HG02759 (cell line): ENCODE data around the gene ZNF490.
"Not testable (repeated sequence)": the region's sequence is repeated elsewhere in the genome, so short reads cannot be mapped to it uniquely, and the experiment has no call there.

Experiments
- ATAC-seq: cut with Tn5 transposase; IDR thresholded peaks from one replicate; pipeline ENCODE4 v1.9.1; 2021; ENCODE audit warnings: mild to moderate bottlenecking, moderate library complexity; ENCODE audit not compliant: unreplicated experiment

The ZNF490 gene

DNA sequence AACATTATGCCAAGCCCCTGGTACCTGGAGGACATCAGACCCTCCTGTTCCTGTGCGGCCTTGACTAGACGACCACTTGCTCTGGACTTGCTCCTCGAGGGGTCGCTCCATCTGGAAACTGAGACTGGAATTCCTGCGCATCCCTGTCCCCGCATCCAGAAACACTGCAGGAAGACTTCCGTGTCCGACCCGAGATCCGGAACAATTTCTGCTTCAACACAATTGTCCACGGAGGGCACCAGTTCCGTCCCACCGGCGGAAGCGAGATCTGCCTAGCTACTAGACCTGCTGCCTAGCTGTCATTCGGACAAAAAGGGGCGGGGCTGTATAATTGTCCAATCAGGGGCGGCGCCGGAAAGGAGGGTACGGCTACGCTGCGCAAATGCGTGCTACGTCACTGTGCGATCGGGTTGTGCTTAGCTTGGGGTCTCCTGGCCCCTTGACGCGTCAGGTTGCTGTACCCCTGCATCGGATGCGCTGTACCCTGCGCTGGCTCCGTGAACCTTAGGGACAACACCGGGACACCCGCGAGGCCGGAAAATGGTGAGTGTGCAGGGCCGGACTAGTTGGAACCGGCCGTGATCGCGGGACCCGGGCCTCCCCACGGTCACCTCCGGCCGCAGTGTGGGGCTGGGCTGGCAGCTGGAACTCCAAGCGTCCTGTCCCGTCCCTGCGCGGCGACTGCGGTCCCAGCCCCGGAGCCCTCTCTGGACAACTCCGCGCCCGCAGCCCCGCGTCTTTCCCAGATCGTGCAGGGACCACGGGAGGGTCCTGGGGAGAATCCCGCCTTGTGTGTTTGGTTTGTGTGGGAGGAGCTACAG lies at the start of gene ZNF490, which contains the start of gene ZNF791:
TSS of gene ZNF490 (minus strand) at position 274 of the 821 bp plus-strand sequence. CDS start at position 141, 133 bp downstream.
TSS of gene ZNF791 (plus strand) at position 381 of the 821 bp plus-strand sequence. CDS start at position 541, 160 bp downstream.
- ATAC-seq: peak; percentile 79

DNA sequence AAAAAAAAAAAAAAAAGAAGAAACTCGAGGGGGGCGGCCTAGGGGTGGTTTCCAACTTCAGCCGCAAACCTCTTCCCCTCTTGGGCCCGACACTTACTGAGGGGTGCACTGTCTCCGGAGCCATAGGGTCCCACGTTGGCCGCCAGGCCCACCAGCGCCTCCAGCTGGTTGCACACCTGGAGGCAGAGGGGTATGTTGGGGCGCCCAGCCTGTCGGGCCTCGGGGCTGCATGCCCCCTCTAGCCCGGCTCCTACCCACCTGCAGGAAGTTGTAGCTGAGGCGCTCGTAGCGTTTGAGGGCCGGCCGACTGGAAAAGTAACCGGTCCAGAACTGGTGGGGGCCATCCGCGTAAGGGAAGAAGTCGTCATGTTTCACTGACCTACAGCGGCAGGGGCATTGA lies 47.4 kb upstream of the ZNF490 start:
- ATAC-seq: no peak

DNA sequence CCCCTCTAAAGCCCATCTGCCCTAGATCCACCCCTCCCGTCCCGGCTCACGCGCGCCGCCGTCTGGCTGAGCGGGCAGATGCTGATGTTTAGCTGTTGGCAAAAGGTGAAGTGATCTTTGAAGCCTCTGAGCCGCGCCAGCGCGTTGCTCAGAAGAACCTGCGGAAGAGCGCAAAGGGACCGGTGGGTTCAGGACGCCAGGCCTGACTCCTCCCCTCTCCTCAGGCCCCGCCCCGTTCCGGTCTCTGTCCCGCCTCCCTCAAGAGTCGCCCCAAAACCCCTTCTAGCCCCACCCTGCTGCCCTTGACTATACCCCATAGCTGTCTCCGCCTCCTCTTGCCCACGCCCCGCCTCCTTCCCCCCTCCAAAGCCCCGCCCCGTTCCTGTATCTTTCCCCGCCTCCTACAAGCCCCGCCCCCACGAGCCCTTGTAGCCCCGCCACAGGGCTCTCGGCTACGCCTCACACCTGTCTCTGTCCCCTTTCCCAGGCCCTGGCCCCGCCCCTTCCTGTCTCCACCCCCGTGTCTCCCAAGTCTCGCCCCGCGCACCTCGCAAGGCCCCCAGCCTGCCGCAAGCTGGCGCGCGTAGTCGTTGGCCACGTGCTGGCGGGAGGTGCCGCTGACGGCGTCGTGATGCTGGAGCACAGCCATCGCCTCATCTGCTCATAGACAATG lies 46.4 kb upstream of the ZNF490 start:
- no peak for ATAC-seq

DNA sequence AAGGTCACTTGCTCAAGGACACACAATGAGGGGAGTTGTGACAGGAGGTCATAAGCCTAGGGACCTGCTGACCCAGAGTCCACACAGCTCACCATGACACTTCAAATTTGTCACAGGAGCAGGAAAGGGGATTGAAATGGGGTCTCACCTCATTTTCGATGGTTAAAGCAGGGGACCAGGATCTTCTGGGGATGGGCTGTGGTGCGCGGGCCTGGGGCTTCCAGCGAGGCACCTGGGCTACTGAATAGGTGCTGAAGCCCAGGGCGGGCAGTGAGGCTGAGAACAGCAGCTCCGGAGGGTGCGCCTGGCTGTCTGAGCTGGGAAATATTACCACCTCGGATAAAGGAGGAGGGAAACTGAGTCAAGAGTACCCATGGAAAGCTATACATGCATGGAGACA lies 44.9 kb upstream of the ZNF490 start:
- ATAC-seq: no peak

DNA sequence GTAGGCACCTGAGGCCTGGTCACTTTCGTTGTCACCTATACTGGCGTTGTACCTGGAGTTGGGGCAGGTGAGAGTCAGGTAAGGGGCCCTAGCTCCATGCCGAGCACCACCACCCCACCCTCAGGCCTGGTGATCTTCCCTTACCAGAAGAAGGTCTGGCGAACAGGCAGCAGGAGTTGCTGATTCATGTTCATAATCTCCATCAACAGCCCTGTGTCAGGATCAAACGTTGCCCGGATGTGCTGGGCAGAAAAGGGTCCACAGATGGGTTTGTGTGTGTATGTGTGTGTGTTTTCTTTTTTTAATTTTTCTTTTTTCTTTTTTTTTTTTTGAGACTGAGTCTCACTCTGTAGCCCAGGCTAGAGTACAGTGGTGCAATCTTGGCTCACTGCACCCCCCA lies 41.6 kb upstream of the ZNF490 start:
- no peak for ATAC-seq

DNA sequence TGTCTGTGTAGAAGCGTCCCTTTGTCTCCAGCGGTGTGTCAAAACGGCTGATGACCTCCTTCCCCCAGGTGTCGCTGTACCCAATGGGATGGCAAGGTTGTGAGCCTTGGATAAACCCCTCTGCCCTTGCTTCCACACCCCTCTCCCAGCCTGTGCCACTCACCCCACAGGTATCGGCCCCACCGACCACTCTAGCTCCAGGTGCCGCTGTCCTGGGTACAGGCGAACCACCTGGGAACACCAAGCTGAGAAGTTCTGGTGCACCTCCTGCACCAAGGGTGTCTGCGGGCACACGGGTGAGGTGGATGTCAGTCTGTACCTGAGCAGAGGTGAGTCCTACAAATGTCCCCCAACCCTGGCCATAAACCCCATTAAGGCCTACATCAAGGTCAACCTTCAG lies 39.3 kb upstream of the ZNF490 start:
- no peak for ATAC-seq

DNA sequence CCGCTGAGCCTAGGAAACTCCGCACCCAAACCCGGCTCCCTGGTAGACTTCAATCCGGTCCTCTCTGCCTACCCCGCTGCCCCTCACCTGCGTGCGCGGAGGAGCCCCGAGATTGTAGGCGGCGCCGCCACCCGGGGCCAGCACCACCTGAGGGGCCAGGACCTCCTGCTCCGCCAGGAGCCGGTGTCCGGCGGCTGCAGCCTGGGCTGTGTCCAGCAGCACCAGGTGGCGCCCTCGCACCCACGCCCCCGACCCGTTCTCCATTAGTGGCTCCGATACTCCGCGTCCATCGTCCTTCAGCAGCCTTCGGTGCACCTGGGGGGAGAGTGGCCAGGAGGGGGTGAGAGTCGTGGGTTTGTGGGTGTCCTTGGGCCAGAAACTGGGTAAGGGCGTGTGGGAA lies 37.5 kb upstream of the ZNF490 start:
- no peak for ATAC-seq

DNA sequence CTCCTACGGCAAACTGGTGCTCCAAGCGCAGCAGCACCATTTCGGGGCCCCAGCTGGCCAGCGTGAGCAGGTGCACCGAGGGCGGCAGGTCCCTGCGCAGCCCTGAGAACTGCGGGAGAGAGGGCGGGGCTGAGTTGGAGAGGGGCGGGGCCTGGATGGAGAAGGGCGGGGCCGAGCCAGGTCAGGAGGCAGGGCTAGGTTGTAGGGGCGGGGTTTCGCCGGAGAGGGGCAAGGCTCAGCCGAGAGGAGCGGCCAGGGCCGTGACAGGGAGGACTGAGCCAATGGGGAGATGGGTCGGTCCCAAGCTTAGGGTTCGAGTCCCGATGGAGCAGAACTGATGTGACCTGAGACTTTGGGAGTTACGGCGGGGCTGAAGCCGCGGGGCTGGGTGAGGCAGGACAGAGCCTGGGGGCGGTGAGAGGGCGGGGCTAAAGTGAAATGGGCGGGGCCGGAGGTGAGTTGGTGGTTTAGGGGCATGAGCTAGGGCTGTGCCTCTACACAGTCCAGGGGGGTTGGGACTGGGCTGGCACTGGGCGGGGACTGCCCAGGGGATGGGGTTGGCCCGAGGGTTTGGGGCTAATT lies 37.0 kb upstream of the ZNF490 start:
- ATAC-seq: no peak

DNA sequence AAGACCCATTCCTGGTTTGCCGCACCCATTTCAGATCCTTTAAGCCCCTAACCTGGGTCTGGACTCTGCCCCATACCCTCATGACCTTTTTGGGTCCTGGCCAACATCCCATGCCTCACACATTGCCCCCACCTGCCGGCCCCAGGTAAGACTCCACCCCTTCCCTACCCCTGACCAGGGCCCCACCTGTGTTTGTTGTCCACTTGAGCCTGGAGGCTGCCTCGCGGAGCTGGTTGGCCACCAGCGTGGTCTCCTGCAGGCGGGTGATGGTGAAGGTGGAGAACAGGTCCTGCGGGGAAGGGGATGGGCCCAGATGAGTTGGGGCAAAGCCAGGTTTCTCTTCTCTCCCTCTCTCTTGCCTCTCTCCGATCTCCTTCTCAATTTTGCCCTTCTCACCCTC lies 36.4 kb upstream of the ZNF490 start:
- no peak for ATAC-seq

DNA sequence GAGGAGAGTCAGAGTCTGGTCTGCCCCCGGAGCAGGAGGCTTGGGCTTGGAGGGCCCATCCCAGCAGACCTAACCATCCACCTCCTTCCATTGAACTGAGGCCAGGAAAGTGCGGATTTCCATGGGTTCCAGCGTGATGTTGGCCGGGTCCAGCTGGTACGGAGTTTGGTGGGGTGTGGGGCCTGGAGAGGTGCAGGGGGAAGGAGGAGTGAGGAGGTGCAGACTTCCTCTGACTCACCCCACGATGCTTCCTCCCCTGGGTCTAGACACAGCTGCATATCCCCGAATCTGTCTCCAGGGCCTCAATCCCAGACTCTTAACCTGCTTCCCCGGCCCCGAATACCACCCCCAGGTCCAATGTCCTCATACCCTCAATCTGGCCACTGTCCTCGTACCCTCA lies 35.9 kb upstream of the ZNF490 start:
- no peak for ATAC-seq

DNA sequence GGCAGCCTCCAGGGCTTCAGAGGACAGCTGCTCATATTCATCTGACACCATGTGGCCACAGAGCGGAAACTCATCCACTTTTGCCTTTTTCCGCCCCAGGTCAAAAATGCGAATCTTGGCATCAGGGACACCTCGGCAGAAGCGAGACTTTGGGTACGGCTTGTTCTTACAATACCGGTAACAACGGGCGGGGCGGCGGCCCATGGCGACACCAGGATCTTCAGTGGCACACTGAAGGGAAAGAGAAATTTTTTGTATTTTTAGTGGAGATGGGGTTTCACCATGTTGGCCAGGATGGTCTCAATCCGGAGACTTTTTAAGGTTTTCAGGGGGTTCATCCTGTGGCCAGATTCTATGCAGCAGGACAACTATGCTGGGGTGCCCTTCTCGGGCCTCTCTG lies 33.1 kb upstream of the ZNF490 start:
- not testable (repeated sequence) for ATAC-seq

DNA sequence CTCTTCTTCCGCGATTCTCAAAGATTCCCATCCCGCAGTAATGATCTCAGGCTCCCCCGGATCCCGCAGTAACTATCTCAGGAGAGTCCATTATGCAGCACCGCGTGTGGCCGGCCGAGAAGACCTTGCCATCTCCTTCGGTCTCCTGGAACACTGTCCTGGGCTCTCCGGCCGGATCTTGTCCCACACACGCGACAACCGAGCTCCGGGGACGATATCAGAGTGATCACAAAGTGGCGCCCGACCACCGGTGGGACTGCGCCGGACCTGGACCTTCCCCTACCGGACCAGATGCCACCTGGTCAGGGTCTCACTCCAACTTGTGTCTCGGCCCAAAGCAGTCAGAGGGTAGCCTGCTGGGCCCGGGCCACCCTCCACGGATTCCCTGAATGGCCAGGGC lies 31.9 kb upstream of the ZNF490 start:
- ATAC-seq: no peak

DNA sequence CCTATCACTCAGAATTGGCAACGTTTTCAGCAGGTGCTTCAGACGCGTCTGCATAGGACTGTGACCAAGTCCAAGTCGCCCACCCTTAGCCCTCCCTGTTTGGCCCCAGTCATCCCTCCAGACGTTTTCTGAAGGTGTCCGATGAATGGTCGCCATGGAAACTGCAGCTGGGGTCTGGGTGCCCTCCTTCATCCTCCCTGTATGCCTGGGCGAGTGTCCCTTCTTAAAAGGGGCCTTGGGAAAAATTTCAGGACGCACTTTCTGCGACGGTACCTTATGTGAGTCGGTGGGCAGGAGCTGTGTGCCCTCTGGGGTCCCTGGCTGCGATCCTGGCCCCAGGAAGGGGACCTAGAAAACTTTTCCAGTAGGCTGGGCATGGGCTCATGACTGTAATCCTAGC lies 30.8 kb upstream of the ZNF490 start:
- no peak for ATAC-seq

DNA sequence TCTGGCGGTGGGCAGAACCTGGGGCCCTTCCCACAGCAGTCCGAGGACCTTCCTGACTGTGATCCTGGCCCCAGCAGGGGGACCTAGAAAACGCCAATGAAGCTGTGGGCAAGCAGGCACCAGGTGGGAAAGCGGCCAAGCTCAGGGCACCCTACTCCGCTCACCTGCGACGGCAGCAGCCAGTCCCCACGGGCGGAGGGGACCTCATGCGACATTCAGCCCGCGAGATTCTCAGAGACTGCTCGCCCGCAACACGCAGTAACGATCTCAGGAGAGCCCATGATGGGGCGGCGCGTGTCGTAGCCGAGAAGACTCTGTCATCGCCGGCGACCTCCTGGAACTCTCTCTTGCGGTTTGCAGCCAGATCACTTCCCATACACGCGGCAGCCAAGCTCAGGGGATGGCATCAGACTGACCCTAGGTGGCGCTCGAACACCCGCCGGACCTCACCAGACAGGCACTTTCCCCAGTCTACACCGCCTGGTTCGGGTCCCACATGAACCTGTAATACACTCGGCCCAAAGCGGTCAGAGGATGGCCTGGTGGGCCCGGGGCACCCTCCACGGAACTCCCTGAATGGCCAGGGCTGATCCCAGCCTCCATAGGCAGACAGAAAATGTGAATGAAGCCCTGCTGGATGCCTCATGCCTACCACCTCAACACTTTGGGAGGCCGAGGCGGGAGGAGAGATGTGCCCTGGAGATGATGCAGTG lies 29.4 kb upstream of the ZNF490 start:
- ATAC-seq: no peak

DNA sequence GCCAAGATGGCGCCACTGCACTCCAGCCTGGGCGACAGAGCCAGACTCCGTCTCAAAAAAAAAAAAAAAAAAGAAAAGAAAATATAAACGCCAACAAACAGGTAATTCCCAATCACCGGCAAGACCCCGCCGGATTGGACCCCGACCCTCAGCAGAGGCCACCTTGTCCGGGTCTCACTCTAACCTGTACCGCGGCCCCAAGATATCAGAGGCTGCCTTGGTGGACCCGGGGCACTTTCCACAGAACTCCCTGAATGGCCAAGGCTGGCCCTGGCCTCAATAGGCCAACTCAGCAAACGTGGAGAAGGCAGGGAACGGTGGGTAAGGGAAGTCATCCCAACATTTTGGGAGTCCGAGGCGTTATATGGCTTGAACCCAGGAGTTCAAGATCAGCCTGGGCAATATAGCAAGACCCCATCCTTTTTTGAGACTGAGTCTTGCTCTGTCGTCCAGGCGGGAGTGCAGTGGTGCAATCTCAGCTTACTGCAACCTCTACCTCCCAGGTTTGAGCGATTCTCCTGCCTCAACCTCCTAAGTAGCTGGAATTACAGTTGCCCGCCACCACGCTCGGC lies 28.1 kb upstream of the ZNF490 start:
- no peak for ATAC-seq

DNA sequence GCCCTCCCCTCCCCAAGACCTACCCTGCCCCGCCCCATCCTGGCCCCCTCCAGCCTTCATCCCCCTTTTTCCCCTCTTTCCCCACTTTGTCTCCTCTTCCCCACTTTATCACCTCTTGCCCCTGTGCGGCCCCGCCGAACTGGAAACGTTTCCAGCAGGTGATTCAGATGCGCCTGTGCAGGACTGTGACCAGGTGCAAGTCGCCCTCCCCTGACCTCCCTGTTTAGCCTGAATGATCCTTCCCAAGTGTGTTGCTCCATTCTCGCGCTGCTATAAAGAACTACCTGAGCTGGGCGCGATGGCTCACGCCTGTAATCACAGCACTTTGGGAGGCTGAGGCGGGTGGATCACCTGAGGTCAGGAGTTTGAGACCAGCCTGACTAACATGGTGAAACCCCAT lies 26.0 kb upstream of the ZNF490 start:
- no peak for ATAC-seq

DNA sequence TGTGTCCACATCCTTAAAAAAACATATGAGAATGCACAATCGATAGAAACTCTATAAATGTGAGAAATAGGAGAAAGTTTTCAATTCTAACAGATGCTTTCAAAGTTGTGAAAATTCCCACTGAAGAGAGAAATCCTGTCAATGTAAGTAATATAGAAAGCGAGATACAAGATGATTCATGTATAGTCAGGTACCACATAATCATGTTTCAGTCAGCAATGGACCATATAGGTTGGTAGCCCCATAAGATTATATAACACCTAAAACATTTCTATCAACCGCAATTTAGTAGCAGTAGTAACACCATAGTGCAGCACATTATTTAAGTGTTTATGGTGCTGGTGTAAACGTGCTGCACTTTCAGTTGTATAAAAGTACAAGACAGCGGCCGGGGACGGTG lies 18.6 kb upstream of the ZNF490 start:
- ATAC-seq: no peak

DNA sequence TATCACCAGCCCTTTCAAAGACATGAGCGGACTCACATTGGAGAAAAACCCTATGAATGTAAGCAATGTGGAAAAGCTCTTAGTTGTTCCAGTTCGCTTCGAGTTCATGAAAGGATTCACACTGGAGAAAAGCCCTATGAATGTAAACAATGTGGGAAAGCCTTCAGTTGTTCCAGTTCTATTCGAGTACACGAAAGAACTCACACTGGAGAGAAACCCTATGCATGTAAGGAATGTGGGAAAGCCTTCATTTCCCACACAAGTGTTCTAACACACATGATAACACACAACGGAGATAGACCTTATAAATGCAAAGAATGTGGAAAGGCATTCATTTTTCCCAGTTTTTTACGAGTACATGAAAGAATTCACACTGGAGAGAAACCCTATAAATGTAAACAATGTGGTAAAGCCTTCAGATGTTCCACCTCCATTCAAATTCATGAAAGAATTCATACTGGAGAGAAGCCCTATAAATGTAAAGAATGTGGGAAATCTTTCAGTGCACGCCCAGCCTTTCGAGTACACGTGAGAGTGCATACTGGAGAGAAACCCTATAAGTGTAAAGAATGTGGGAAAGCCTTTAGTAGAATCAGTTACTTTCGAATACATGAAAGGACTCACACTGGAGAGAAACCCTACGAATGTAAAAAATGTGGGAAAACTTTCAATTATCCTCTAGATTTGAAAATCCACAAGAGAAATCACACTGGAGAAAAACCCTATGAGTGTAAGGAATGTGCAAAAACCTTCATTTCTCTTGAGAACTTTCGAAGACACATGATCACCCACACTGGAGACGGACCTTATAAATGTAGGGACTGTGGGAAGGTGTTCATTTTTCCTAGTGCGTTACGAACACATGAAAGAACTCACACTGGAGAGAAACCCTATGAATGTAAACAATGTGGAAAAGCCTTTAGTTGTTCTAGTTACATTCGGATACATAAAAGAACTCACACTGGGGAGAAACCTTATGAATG lies 17.7 kb upstream of the ZNF490 start:
- ATAC-seq: no peak

DNA sequence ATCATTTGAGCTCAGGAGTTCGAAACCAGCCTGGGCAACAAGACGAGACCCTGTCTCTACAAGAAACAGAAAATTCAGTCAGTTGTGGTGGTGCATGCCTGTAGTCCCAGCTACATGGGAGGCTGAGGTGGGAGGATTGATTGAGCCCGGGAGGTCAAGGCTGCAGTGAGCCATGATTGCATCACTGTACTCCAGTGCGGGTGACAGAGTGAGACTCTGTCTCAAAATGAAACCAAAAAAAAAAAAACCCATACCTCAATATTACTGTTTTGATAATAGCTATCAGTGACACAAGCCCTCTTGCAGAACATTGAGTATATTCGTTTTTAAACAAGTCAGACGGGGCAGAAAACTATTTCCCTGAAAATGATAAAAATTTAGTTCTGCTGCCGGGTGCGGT lies 16.3 kb upstream of the ZNF490 start:
- no peak for ATAC-seq
